Measurements from ENCODE around the gene WDR44.

- no peak for TF ChIP-seq POLR2A (IDR thresholded peaks at IDR 0.05)
- TF ChIP-seq CTCF (IDR thresholded peaks at IDR 0.05), result no peak
Measured at GRCh38 chrX:118496763-118497079, 150.8 kb downstream of the WDR44 start.

Data from vagina (tissue), 2 donors.